BLaER1 treated with 17β-estradiol and CSF1 and Interleukin-3, amounts not matched to agents 10 nM and 100 nM (cell line): ENCODE data around the gene BANF1.
"Not testable (repeated sequence)": the region's sequence is repeated elsewhere in the genome, so short reads cannot be mapped to it uniquely, and the experiment has no call there.

ENCODE experiments used
- H3K27ac ChIP-seq, 11 experiments: shearing (Covaris generic); formaldehyde crosslinking; 2 replicates each; pipeline ENCODE4 v1.8.1; 2022
- H3K27me3 ChIP-seq, 11 experiments: shearing (Covaris generic); formaldehyde crosslinking; 2 replicates each; pipeline ENCODE4 v1.8.1; 2022
- H3K36me3 ChIP-seq, 11 experiments: shearing (Covaris generic); formaldehyde crosslinking; 2 replicates each; pipeline ENCODE4 v1.8.1; 2022
- H3K4me1 ChIP-seq, 10 experiments: shearing (Covaris generic); formaldehyde crosslinking; 2 replicates each; pipeline ENCODE4 v1.8.1; 2022
- H3K4me2 ChIP-seq, 11 experiments: shearing (Covaris generic); formaldehyde crosslinking; 2 replicates each; pipeline ENCODE4 v1.8.1; 2022
- H3K4me3 ChIP-seq, 10 experiments: shearing (Covaris generic); formaldehyde crosslinking; 2 replicates each; pipeline ENCODE4 v1.8.1; 2022
- H3K9ac ChIP-seq, 11 experiments: shearing (Covaris generic); formaldehyde crosslinking; 2 replicates each; pipeline ENCODE4 v1.8.1; 2022
- H3K9me3 ChIP-seq, 11 experiments: shearing (Covaris generic); formaldehyde crosslinking; replicated peaks in 1 of 11; 2 replicates each; pipeline ENCODE4 v1.8.1; 2022
- H4K20me1 ChIP-seq, 11 experiments: shearing (Covaris generic); formaldehyde crosslinking; 2 replicates each; pipeline ENCODE4 v1.8.1; 2022
- Cebpa-rat ChIP-seq, 11 experiments: shearing (Covaris generic); IDR thresholded peaks; 2 replicates each; pipeline ENCODE4 v1.8.1; 2022

BANF1 gene

DNA sequence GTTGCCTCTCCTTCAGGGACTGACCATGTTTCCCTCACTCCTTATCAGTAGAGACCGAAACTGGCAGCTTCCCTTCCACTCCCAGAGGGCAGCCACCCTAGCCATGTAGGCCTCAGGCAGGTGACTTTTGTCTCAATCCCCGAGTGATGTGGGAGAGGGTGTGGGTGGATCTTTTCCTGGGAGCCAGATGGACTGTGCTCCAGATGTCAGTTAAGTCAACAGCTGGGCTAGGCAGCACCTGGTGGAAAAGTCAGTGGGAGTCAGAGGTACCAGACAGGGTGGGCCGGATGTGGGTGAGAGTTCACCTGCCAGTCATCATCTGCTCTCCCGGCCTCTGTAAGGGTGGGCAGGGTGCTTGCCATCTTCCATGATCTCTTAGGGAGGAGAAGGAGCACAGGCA, 1.9 kb downstream of the BANF1 start:
- Histone ChIP-seq H3K9ac (peak overlapping the region in 4 of 11 experiments; percentile 24 to 44 (median 32); a peak in 4 of 22 replicates), H3K4me3 (no peak overlapping the region), H3K4me2 (peak overlapping the region in 1 of 11 experiments; percentile 94; a peak in 1 of 22 replicates)

DNA sequence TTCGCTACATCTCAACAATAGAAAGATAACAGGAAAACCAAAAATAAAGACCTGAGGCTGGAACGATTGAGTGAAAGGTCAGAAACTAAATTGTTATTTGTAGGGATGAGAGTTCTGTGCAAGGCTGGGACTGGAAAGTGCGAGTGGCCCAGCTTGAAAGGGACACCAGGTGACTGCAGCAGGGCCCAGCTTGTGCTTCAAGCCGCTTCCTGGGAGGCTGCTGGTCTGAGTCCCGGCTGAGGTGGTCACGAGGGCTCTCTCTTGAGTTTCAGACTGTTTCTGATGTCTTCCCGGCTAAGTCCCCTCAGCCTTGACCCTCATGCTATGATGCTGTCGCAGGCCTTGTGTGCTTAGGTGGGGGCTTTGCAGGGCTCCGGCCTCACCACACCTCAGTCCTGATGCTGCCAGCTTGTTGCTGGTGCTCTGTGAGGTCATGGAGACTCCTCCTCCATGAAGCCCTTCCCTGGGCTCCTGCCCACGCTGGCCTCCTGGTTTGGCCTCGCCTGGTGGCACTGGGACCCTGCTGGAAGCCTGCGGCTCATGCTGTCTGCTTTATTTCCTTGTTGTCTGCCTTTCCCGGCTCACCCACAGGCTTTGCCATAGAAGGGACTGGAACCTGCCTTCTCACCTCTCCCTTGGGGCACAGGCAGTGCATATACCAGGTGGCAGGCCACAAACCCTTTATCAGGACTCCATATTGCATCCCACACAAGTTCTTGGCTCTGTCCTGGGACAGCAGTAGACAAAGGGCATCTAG, 4.0 kb downstream of the BANF1 start:
- H3K27ac ChIP-seq, result no peak overlapping the region; a peak in 1 of 22 replicates

More for the DNA sequence above, 1.9 kb downstream of the BANF1 start:
- peaks cover 36 to 51% (median 42%) of the 10 kb centered on the region in 11 experiments for H3K36me3 ChIP-seq
- H4K20me1 ChIP-seq, result peaks cover 5 to 67% (median 27%) of the 10 kb centered on the region in 11 experiments; a peak in 18 of 22 replicates
- H3K9me3 ChIP-seq, result no peaks in the 10 kb centered on the region
- H3K4me1 ChIP-seq, result peaks cover 34 to 61% (median 55%) of the 10 kb centered on the region in 10 experiments
- H3K27ac ChIP-seq, result no peak overlapping the region
- no peak for TF ChIP-seq Cebpa-rat (IDR thresholded peaks at IDR 0.05)
- no peaks in the 10 kb centered on the region for H3K27me3 ChIP-seq

DNA sequence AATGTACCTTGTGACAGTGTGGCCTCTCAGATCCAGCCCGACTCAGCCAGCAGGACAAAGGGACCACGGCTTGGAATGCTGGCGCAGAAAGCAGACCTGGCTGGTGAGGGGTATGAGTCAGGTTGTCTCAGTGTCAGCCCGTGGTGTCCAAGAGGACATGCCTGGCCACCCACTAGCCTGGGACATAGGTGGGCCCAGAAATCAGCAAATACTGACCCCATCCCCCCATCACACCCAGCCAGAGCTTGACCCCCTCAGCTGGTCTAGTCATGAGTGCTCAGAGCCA, 4.5 kb downstream of the BANF1 start:
- peak overlapping the region in 7 of 11 experiments; percentile 3 to 73 (median 59); a peak in 10 of 22 replicates for H3K4me2 ChIP-seq

More for the DNA sequence above, 4.0 kb downstream of the BANF1 start:
- Histone ChIP-seq H4K20me1 (peaks cover 0 to 46% (median 13%) of the 10 kb centered on the region in 11 experiments; a peak in 13 of 22 replicates), H3K36me3 (peaks cover 24 to 37% (median 29%) of the 10 kb centered on the region in 11 experiments; a peak in 21 of 22 replicates), H3K4me1 (peaks cover 20 to 52% (median 43%) of the 10 kb centered on the region in 10 experiments), H3K27me3 (peaks cover under 1 to 12% (median 2%) of the 10 kb centered on the region in 11 experiments; a peak in 19 of 22 replicates), H3K4me3 (no peak overlapping the region), H3K4me2 (peak overlapping the region in 6 of 11 experiments; percentile 8 to 73 (median 64); a peak in 7 of 22 replicates), H3K9ac (peak overlapping the region in 3 of 11 experiments; percentile 4 to 23 (median 15); a peak in 3 of 22 replicates), H3K9me3 (no peaks in the 10 kb centered on the region)
- TF ChIP-seq Cebpa-rat (IDR thresholded peaks at IDR 0.05), result no peak

DNA sequence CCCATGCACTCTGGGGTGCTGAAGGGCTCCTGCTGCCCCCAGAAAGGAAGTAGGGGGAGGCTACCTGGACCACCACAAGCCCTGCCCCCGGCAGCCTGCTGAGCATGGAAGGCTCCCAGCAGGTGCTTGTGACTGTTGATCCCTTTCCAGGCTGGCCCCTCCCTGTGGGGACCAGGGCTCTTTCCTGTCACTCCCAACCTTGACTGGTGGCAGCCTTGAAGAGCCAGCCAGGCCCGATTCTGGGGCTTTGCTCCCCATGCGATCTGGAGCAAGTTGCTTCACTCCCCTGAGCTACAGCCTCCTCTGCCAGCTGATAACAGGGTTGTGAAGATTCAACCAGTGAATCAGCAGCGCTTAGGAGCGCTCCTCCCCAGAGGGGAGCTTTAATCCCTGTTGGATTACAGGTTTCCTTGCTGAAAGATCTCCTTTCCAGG, 4.9 kb downstream of the BANF1 start:
- Histone ChIP-seq H3K9ac (peak overlapping the region in 4 of 11 experiments; percentile 10 to 35 (median 22); a peak in 5 of 22 replicates), H3K4me2 (peak overlapping the region in 7 of 11 experiments; percentile 3 to 73 (median 59); a peak in 11 of 22 replicates), H3K36me3 (peaks cover 24 to 37% (median 29%) of the 10 kb centered on the region in 11 experiments; a peak in 21 of 22 replicates), H4K20me1 (peaks cover 0 to 41% (median 13%) of the 10 kb centered on the region in 11 experiments; a peak in 13 of 22 replicates), H3K27ac (peak overlapping the region in 1 of 11 experiments; percentile 23; a peak in 1 of 22 replicates), H3K4me1 (peaks cover 29 to 58% (median 46%) of the 10 kb centered on the region in 10 experiments), H3K9me3 (no peaks in the 10 kb centered on the region), H3K27me3 (peaks cover 9 to 21% (median 11%) of the 10 kb centered on the region in 11 experiments), H3K4me3 (no peak overlapping the region)
- TF ChIP-seq Cebpa-rat (IDR thresholded peaks at IDR 0.05), result no peak

More for the DNA sequence above, 4.5 kb downstream of the BANF1 start:
- no peaks in the 10 kb centered on the region for H3K9me3 ChIP-seq
- H3K9ac ChIP-seq, result peak overlapping the region in 6 of 11 experiments; percentile 10 to 35 (median 19); a peak in 6 of 22 replicates
- H3K27me3 ChIP-seq, result peaks cover 6 to 17% (median 8%) of the 10 kb centered on the region in 11 experiments
- H3K4me1 ChIP-seq, result peaks cover 25 to 57% (median 45%) of the 10 kb centered on the region in 10 experiments
- peaks cover 24 to 37% (median 29%) of the 10 kb centered on the region in 11 experiments; a peak in 21 of 22 replicates for H3K36me3 ChIP-seq
- no peak for TF ChIP-seq Cebpa-rat (IDR thresholded peaks at IDR 0.05)
- H3K27ac ChIP-seq, result no peak overlapping the region; a peak in 1 of 22 replicates
- H3K4me3 ChIP-seq, result no peak overlapping the region
- H4K20me1 ChIP-seq, result peaks cover 0 to 41% (median 13%) of the 10 kb centered on the region in 11 experiments; a peak in 13 of 22 replicates

DNA sequence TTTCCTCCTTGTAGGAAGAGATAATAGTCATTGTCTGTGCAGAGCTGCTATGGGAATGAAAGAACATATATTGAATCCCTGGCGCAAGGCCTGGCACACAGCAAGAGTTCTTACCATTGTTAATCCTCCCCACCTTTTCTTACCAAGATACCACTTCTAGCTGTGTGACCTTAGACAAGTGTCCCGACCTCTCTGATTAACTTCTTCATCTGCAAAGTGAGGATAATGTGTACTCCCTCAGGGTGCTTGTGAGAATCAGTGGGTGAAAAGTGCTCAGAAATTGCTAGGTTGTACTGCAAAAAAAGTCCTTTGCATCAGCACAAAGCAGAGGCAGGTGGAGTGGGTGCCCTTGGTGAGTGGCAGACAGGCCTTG, 5.8 kb downstream of the BANF1 start:
- no peaks in the 10 kb centered on the region for H3K9me3 ChIP-seq
- no peak overlapping the region for H3K4me3 ChIP-seq
- H3K27me3 ChIP-seq, result peaks cover 9 to 22% (median 12%) of the 10 kb centered on the region in 11 experiments
- peaks cover 34 to 59% (median 51%) of the 10 kb centered on the region in 10 experiments for H3K4me1 ChIP-seq
- no peak overlapping the region for H3K27ac ChIP-seq
- H3K4me2 ChIP-seq, result peak overlapping the region; percentile 52 to 78 (median 59); a peak in 19 of 22 replicates
- no peak for TF ChIP-seq Cebpa-rat (IDR thresholded peaks at IDR 0.05)
- peak overlapping the region in 5 of 11 experiments; percentile 19 to 48 (median 25); a peak in 5 of 22 replicates for H3K9ac ChIP-seq
- H3K36me3 ChIP-seq, result peaks cover 24 to 37% (median 29%) of the 10 kb centered on the region in 11 experiments; a peak in 21 of 22 replicates
- H4K20me1 ChIP-seq, result peaks cover 0 to 36% (median 10%) of the 10 kb centered on the region in 11 experiments; a peak in 13 of 22 replicates

DNA sequence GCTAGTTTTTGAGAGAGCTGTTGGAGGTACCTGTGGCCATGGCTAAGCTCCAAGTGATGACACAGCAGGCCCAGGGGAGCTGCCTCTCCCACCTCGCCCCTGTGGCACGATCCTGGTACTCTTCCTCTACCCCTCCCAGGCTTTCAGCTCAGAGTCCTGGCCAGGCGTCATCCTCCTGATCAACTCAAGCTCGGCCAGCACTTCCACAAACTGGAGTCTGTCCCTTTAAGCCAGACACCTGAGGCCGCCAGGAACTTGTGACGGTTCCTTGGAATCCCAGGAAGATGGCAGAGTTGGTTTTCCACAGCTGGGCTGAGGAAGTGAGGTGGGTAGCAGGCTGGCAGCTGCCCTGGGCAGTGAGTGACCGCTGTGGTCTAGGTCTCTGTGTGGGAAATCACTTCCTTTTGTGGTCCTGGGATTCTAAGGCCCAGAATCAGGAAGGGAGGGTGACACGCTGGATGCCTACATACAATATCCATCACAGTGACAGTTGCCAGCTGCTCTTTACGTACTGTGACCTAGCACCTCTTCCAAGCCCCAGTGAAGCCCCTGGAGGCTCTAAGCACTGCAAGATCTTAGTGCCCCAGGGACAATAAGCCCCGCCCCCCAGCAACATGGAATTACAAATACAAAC, 6.3 kb downstream of the BANF1 start:
- Histone ChIP-seq H4K20me1 (peaks cover 0 to 31% (median 6%) of the 10 kb centered on the region in 11 experiments; a peak in 12 of 22 replicates), H3K4me2 (peak overlapping the region; percentile 52 to 78 (median 59); a peak in 21 of 22 replicates), H3K4me3 (no peak overlapping the region), H3K36me3 (peaks cover 24 to 33% (median 27%) of the 10 kb centered on the region in 11 experiments; a peak in 21 of 22 replicates), H3K27me3 (peaks cover 9 to 22% (median 12%) of the 10 kb centered on the region in 11 experiments), H3K9ac (peak overlapping the region in 7 of 11 experiments; percentile 12 to 48 (median 24); a peak in 6 of 22 replicates), H3K4me1 (peaks cover 34 to 58% (median 49%) of the 10 kb centered on the region in 10 experiments), H3K9me3 (no peaks in the 10 kb centered on the region), H3K27ac (peak overlapping the region in 1 of 11 experiments; percentile 15; a peak in 3 of 22 replicates)
- no peak for TF ChIP-seq Cebpa-rat (IDR thresholded peaks at IDR 0.05)

DNA sequence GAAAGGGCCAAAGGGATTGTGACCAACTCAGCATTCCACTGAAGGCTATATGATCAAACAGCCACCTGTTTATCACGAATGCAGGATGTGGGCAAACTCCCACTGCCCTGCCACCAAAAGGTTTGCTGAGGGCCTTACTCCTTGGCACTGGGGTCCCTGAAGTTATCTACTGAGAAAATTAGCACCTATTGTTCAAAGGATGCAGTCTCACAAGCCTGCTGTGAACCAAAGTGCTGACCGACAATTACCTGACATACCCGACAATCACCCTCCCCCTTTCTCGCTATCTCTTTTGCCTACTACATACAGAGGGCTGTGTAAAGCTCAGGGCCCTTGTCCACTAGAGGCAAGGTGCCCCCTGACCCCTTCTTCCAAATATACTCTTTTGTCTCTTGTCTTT, 7.7 kb downstream of the BANF1 start:
- H3K4me3 ChIP-seq, H3K27ac ChIP-seq, H3K9ac ChIP-seq, H3K9me3 ChIP-seq: not testable (repeated sequence)
- H4K20me1 ChIP-seq, result peaks cover 0 to 19% (median 4%) of the 10 kb centered on the region in 11 experiments; a peak in 7 of 22 replicates
- H3K36me3 ChIP-seq, result peaks cover 12 to 18% (median 14%) of the 10 kb centered on the region in 11 experiments; a peak in 21 of 22 replicates
- H3K4me2 ChIP-seq, result peak overlapping the region in 1 of 11 experiments; percentile 22; a peak in 1 of 22 replicates
- peaks cover 31 to 61% (median 48%) of the 10 kb centered on the region in 10 experiments for H3K4me1 ChIP-seq
- H3K27me3 ChIP-seq, result peaks cover 9 to 22% (median 12%) of the 10 kb centered on the region in 11 experiments

DNA sequence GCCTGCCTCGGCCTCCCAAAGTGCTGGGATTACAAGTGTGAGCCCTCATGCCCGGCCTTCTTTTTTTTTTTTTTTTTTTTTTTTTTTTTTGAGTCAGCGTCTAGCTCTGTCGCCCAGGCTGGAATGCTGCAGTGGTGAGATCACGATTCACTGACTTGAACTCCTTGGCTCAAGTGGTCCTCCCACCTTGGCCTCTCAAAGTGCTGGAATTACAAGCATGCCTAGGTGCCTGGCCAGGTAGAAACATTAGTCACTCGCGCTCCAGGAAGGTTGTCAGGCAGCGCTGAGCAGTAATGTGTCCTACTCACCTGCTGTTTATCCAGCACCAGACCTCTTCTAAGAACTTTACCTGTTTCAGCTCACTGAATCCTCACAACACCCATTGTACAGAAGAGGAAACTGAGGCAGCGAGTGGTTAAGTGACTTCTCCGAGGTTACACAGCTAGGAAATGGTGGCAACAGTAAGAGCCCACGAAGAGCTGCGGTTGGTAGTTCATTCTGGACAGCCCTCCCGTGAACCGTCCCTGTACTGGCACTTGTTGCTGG, 9.0 kb downstream of the BANF1 start:
- H3K36me3 ChIP-seq, result peaks cover 0 to 6% (median 2%) of the 10 kb centered on the region in 11 experiments; a peak in 10 of 22 replicates

More for the DNA sequence above, 9.0 kb downstream of the BANF1 start:
- peak overlapping the region in 3 of 11 experiments; percentile 15 to 19 (median 16); a peak in 1 of 22 replicates for H3K4me2 ChIP-seq
- H3K9me3 ChIP-seq, result no peaks in the 10 kb centered on the region
- no peak for TF ChIP-seq Cebpa-rat (IDR thresholded peaks at IDR 0.05)
- peaks cover 9 to 22% (median 12%) of the 10 kb centered on the region in 11 experiments for H3K27me3 ChIP-seq
- peaks cover 35 to 67% (median 58%) of the 10 kb centered on the region in 10 experiments for H3K4me1 ChIP-seq
- H3K4me3 ChIP-seq, result no peak overlapping the region
- no peak overlapping the region for H3K27ac ChIP-seq
- peaks cover 0 to 15% (median 0%) of the 10 kb centered on the region in 11 experiments; a peak in 6 of 22 replicates for H4K20me1 ChIP-seq
- H3K9ac ChIP-seq, result no peak overlapping the region
